Left lung (tissue), 10 donors: Measurements from ENCODE around the gene HSD17B7. TPM values are rescaled to one million over a fixed set of nuclear protein-coding genes. Genes with fewer than 3 reads are reported as not detected.

Experiments
- ATAC-seq: fragments of 200-7000 bp; cut with Tn5 transposase; one replicate; pipeline ENCODE4 v1.9.1; 2020; ENCODE audit warnings: moderate library complexity
- DNase-seq, 4 donors: peaks; one replicate each; pipeline ENCODE4 v3.0.0-alpha.2; 2013 to 2020
- H3K27ac ChIP-seq, 2 donors: fragments of 200-600 bp; sonication (generic) in 1 of 2; one replicate each; pipeline versions ENCODE4 v1.5.0 to v1.8.0; 2020 to 2021
- H3K27me3 ChIP-seq, 2 donors: fragments of 200-600 bp; sonication (generic) in 1 of 2; one replicate each; pipeline versions ENCODE4 v1.5.0 to v1.8.0; 2020 to 2021
- H3K36me3 ChIP-seq, 2 donors: fragments of 200-600 bp; sonication (generic) in 1 of 2; one replicate each; pipeline versions ENCODE4 v1.5.0 to v1.8.0; 2020 to 2021
- H3K4me1 ChIP-seq, 2 donors: fragments of 200-600 bp; one replicate each; pipeline ENCODE4 v1.8.0; 2021
- H3K4me3 ChIP-seq, 2 donors: fragments of 200-600 bp; sonication (generic) in 1 of 2; one replicate each; pipeline versions ENCODE4 v1.5.0 to v1.8.0; 2020 to 2021; ENCODE audit warnings: mild to moderate bottlenecking in 1 of 2
- H3K9me3 ChIP-seq, 2 donors: fragments of 200-600 bp; sonication (generic) in 1 of 2; one replicate each; pipeline versions ENCODE4 v1.5.0 to v1.8.0; 2020 to 2021
- intact Hi-C, 2 donors: fragments of 100-400 bp; cut with DNase I; formaldehyde crosslinking; loops; one replicate each; pipeline versions ENCODE4 v1.11.2 to v1.14.2; 2022
- polyA plus RNA-seq, 6 donors: library from polyadenylated mRNA; unstranded; fragments of 120-200 nt; gene quantifications; one replicate each; pipeline ENCODE4 v1.2.1, GENCODE V29; 2013; ENCODE audit not compliant: insufficient read length in 6 of 6
- total RNA-seq, 2 donors: library from RNA; stranded (reverse); fragmentation: NEBNext Ultra II Directional; extraction: Animal tissue kit (Norgen Biotek cat#: 25700); gene quantifications; one replicate each; pipeline ENCODE4 v1.2.1, GENCODE V29; 2021
- TF ChIP-seq, protein P1 (sequence below), 2 donors: fragments of 200-600 bp; sonication (generic) in 1 of 2; IDR thresholded peaks; one replicate each; pipeline versions ENCODE4 v1.5.0 to v1.8.0; 2021; ENCODE audit warnings: antibody characterized with exemption in 2 of 2
- donor health status: DM: no; HTN: yes; CAD: no.
- donor health status: DM: no; HTN: no; CAD: no.

Gene HSD17B7
- total and polyA plus RNA-seq, 8 donors, result 16.4 to 33.7 (median 22.2) TPM

DNA sequence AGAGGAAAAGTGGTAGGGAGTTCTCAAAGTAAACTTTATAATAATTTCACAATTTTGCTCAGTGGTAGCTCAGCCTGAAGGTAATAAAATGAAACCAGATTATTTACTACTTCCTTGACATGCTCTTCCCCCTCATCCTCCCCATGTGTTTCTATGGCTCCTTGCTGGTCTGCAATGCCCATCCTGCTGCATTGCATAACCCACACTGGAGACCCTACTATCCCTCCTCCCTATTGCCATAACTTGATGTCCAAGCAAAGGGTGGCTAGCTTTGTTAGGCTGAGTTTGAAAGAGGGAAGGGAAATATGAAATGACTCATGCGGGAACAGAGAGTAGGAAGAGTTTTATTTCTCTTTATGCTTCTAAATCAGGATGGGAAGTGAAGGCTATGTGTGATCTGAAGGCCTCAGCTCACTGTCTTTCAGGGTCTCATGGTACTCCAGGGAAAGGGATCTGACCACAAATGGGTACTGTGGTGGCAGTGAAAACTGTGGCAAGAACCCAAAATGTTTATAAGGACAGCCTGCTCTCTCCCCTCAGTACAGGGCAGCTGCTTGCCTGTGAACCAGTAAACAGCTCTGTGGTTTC, 36.4 kb upstream of the HSD17B7 start:
- ATAC-seq, result no peak
- Histone ChIP-seq H3K9me3 (peaks cover 0 to 4% of the 10 kb centered on the region in 2 donors), H3K4me1 (no peaks in the 10 kb centered on the region), H3K36me3 (no peaks in the 10 kb centered on the region), H3K4me3 (no peak overlapping the region), H3K27me3 (no peaks in the 10 kb centered on the region), H3K27ac (no peak overlapping the region)
- DNase-seq, result no peak
- intact Hi-C loops, result no loop called here
- TF ChIP-seq, protein P1, sequence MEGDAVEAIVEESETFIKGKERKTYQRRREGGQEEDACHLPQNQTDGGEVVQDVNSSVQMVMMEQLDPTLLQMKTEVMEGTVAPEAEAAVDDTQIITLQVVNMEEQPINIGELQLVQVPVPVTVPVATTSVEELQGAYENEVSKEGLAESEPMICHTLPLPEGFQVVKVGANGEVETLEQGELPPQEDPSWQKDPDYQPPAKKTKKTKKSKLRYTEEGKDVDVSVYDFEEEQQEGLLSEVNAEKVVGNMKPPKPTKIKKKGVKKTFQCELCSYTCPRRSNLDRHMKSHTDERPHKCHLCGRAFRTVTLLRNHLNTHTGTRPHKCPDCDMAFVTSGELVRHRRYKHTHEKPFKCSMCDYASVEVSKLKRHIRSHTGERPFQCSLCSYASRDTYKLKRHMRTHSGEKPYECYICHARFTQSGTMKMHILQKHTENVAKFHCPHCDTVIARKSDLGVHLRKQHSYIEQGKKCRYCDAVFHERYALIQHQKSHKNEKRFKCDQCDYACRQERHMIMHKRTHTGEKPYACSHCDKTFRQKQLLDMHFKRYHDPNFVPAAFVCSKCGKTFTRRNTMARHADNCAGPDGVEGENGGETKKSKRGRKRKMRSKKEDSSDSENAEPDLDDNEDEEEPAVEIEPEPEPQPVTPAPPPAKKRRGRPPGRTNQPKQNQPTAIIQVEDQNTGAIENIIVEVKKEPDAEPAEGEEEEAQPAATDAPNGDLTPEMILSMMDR (IDR thresholded peaks at IDR 0.05), result no peak

DNA sequence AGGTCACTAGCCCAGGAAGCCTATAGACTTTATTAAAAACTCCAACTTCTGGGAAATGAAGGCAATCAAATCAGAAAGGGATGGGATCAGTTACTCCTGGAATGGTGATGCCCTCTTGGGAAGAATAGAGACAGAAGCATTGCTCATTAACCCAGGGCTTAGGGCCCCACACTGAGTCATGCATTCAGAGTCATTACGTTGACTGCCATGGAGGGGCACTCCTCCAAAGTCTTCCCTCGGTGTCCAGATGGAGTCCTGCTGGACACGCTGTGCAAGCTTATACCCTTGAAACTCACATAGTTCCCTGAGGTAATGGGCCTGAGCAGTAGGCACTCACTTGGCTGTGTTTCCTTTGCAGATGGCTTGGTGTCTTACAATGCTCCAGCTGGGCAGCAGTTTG, 35.2 kb upstream of the HSD17B7 start:
- DNase-seq, result no peak
- Histone ChIP-seq H3K9me3 (peaks cover 0 to 4% of the 10 kb centered on the region in 2 donors), H3K4me1 (no peaks in the 10 kb centered on the region), H3K4me3 (no peak overlapping the region), H3K27me3 (no peaks in the 10 kb centered on the region), H3K27ac (no peak overlapping the region), H3K36me3 (no peaks in the 10 kb centered on the region)
- intact Hi-C loops, result no loop called here
- TF ChIP-seq, protein P1 (IDR thresholded peaks at IDR 0.05), result no peak
- ATAC-seq, result no peak

DNA sequence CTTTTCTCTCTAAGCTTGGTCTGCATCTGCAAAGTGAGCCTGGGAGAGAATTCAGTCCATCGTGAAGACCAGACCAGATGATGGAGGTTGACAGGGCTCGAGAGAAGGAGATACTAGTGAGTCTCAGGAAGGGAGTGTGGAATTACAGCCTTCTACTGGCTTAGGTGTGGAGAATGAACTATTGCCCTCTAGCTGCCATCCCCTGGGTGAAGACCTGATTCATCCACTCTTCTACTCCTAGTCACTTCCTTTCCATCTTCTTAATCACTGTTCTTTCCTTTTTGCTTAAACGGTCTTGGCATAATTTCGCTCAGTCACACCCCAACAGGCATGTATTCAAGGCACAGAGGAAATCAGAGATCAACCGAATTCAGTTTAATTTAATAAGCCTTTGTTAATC, 34.0 kb upstream of the HSD17B7 start:
- Histone ChIP-seq H3K4me3 (no peak overlapping the region), H3K27me3 (no peaks in the 10 kb centered on the region), H3K9me3 (peaks cover 0 to under 1% of the 10 kb centered on the region in 2 donors), H3K4me1 (no peaks in the 10 kb centered on the region), H3K27ac (no peak overlapping the region), H3K36me3 (no peaks in the 10 kb centered on the region)
- DNase-seq, result no peak
- intact Hi-C loops, result no loop called here
- TF ChIP-seq, protein P1 (IDR thresholded peaks at IDR 0.05), result no peak
- ATAC-seq, result no peak

DNA sequence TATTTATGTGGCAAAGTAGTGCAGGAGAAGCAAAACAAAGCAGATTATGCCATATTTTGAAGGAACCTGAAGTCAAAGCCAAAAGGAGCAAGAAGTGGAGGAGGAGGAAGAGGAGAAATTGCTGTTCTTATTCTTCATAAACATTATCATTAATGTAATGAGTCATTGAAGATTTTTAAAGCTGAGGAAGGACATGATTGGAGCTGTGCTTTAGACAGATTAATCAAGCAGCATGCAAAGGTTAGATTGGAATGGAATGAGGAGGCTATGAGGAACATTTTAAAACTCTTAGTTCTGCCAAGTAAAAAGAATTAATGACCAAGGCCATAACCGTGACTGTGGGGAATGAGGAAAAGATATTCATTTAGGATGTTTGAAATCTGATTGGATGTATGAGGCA, 33.0 kb upstream of the HSD17B7 start:
- intact Hi-C loops, result no loop called here
- no peak overlapping the region for H3K27ac ChIP-seq
- TF ChIP-seq, protein P1 (IDR thresholded peaks at IDR 0.05), result no peak
- no peaks in the 10 kb centered on the region for H3K36me3 ChIP-seq
- no peaks in the 10 kb centered on the region for H3K27me3 ChIP-seq
- H3K4me3 ChIP-seq, result no peak overlapping the region
- ATAC-seq (no peak), DNase-seq (no peak)
- H3K9me3 ChIP-seq, result no peaks in the 10 kb centered on the region
- no peaks in the 10 kb centered on the region for H3K4me1 ChIP-seq

DNA sequence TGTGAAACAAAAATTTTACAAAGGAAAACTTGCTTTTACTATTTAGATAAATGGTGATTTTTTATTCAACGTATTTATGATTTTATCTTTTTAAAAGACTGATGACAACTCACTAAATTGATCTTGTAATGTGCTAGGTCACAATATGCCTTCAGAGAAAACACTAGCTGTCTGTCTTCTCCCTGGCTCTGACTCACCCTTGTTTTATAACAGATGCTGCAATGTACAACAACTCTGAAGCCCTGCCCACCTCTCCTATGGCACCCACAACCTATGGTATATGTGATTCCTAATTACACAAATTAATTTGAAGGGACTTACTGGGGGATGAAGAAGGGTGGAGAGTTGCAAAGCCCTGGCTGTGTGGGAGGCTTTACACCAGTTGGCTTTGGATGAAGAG, 24.7 kb upstream of the HSD17B7 start:
- DNase-seq, result no peak
- ATAC-seq, result no peak
- TF ChIP-seq, protein P1 (IDR thresholded peaks at IDR 0.05), result no peak
- H3K27ac ChIP-seq, result no peak overlapping the region
- no peaks in the 10 kb centered on the region for H3K4me1 ChIP-seq
- intact Hi-C loops, result no loop called here
- no peaks in the 10 kb centered on the region for H3K27me3 ChIP-seq
- no peaks in the 10 kb centered on the region for H3K36me3 ChIP-seq
- H3K9me3 ChIP-seq, result no peaks in the 10 kb centered on the region
- H3K4me3 ChIP-seq, result no peak overlapping the region
